Measurements from ENCODE around the gene TMEM94. TPM values are rescaled to one million over a fixed set of nuclear protein-coding genes. Genes with fewer than 3 reads are reported as not detected.
"Not testable (repeated sequence)": the region's sequence is repeated elsewhere in the genome, so short reads cannot be mapped to it uniquely, and the experiment has no call there.

Gene TMEM94
- total and polyA plus RNA-seq, 2 of the 4 experiments (the other 2 are of a cell fraction): 8.4 to 64.7 TPM

- in situ Hi-C loops (cut with MboI; ENCODE audit: low sequenced_read_pairs): no loop called here
- no peak for ATAC-seq (ENCODE audit: low read depth)
- H3K36me3 ChIP-seq (ENCODE audit: control insufficient read depth, insufficient read depth, low read length): no peaks in the 10 kb centered on the region
- intact Hi-C loops (cut with micrococcal nuclease): no loop called here
- peaks cover 19 to 27% of the 10 kb centered on the region in 2 experiments for H3K79me1 ChIP-seq (ENCODE audit: low read depth in 1 of 2, low read length in 2 of 2)
- H3K9me1 ChIP-seq (ENCODE audit: insufficient read depth, low read length): peaks cover 13% of the 10 kb centered on the region
- H4K91ac ChIP-seq (ENCODE audit: insufficient read depth, low read depth, low read length): no peak overlapping the region
- ChIA-PET CTCF (no interaction called here), POLR2A (ENCODE audit: unreplicated experiment) (no interaction called here)
- H3K27ac ChIP-seq (ENCODE audit: insufficient read depth, low read length): no peak overlapping the region
- DNase-seq: no peak
- no peak overlapping the region for H3K56ac ChIP-seq (ENCODE audit: extremely low read depth, insufficient read depth, low read length)
- H4K20me1 ChIP-seq (ENCODE audit: insufficient read depth, low read length): no peaks in the 10 kb centered on the region
- H3K18ac ChIP-seq (ENCODE audit: low read depth, low read length): peak overlapping the region; percentile 1; the same call in 1 of the 2 replicates
- H3K27me3 ChIP-seq (ENCODE audit: control insufficient read depth, insufficient read depth, low read length): no peaks in the 10 kb centered on the region
- H4K8ac ChIP-seq (ENCODE audit: low read depth in 2 of 2, low read length in 2 of 2): peak overlapping the region in 1 of 2 experiments; percentile 16; a peak in 2 of 4 replicates
- BruUV-seq (replicated peaks): no TSS peak
- peak overlapping the region; percentile 18; the same call in 1 of the 2 replicates for H2AK5ac ChIP-seq (ENCODE audit: low read depth, low read length)
- no peak overlapping the region for H3K4me2 ChIP-seq (ENCODE audit: low read depth, low read length)
- no peak overlapping the region for H2AFZ ChIP-seq (replicated peaks; ENCODE audit: low read length, poor library complexity)
- H3K4me1 ChIP-seq (ENCODE audit: control insufficient read depth, insufficient read depth, low read length): peaks cover 3% of the 10 kb centered on the region
- peak overlapping the region; percentile 67 for H3K14ac ChIP-seq (replicated peaks; ENCODE audit: low read depth, low read length)
- H2BK5ac ChIP-seq (ENCODE audit: low read depth, low read length, poor library complexity, severe bottlenecking): peak overlapping the region; percentile 63
- dilution Hi-C loops (cut with HindIII; ENCODE audit: low sequenced_read_pairs, unreplicated experiment): no loop called here
- no peak overlapping the region for H2AK9ac ChIP-seq (replicated peaks; ENCODE audit: low read depth, low read length, poor library complexity)
- H3K9ac ChIP-seq (ENCODE audit: low read depth, low read length): no peak overlapping the region
- no peak overlapping the region for H3K4me3 ChIP-seq (ENCODE audit: insufficient read depth, low read depth, low read length)
- peak overlapping the region; percentile 17; the same call in 1 of the 2 replicates for H2BK20ac ChIP-seq (ENCODE audit: low read depth, low read length)
- H3K23ac ChIP-seq (ENCODE audit: low read depth, low read length): no peak overlapping the region; the same call in 1 of the 2 replicates
- no peaks in the 10 kb centered on the region for H3K9me3 ChIP-seq (ENCODE audit: control insufficient read depth, insufficient read depth, low read length)
- peak overlapping the region; percentile 65; the same call in 1 of the 2 replicates for H2BK120ac ChIP-seq (ENCODE audit: low read depth, low read length)
- H2BK15ac ChIP-seq (ENCODE audit: low read depth, low read length): 0 out of 3 replicates have a peak overlapping the region, but pooled peaks have one; percentile 6
- TF ChIP-seq ELK1 (IDR thresholded peaks at IDR 0.05; ENCODE audit: borderline replicate concordance, low read depth, low read length): no peak
- no peak overlapping the region; the same call in 1 of the 2 replicates for H3K4ac ChIP-seq (ENCODE audit: low read depth, low read length)
- H4K5ac ChIP-seq (ENCODE audit: low read depth, low read length): peak overlapping the region; percentile 1; the same call in 1 of the 2 replicates
These were observed 2.2 kb upstream of the TMEM94 start for GRCh38 chr17:75454193-75454592.

GRCh38 chr17:75454672-75455071 is 1.8 kb upstream of the TMEM94 start:
- in situ Hi-C loops (cut with MboI; ENCODE audit: low sequenced_read_pairs); H2BK20ac ChIP-seq (ENCODE audit: low read depth, low read length); H4K5ac ChIP-seq (ENCODE audit: low read depth, low read length); H2AFZ ChIP-seq (replicated peaks; ENCODE audit: low read length, poor library complexity); intact Hi-C loops (cut with micrococcal nuclease); H3K14ac ChIP-seq (replicated peaks; ENCODE audit: low read depth, low read length); H3K27me3 ChIP-seq (ENCODE audit: control insufficient read depth, insufficient read depth, low read length); H2BK15ac ChIP-seq (ENCODE audit: low read depth, low read length); CTCF ChIA-PET; H2AK9ac ChIP-seq (replicated peaks; ENCODE audit: low read depth, low read length, poor library complexity); dilution Hi-C loops (cut with HindIII; ENCODE audit: low sequenced_read_pairs, unreplicated experiment); H3K4ac ChIP-seq (ENCODE audit: low read depth, low read length); H4K20me1 ChIP-seq (ENCODE audit: insufficient read depth, low read length); H4K91ac ChIP-seq (ENCODE audit: insufficient read depth, low read depth, low read length); H3K36me3 ChIP-seq (ENCODE audit: control insufficient read depth, insufficient read depth, low read length); H2BK120ac ChIP-seq (ENCODE audit: low read depth, low read length); BruUV-seq (replicated peaks); ATAC-seq (ENCODE audit: low read depth); H3K18ac ChIP-seq (ENCODE audit: low read depth, low read length); H3K56ac ChIP-seq (ENCODE audit: extremely low read depth, insufficient read depth, low read length); H3K9me3 ChIP-seq (ENCODE audit: control insufficient read depth, insufficient read depth, low read length); H3K4me3 ChIP-seq (ENCODE audit: insufficient read depth, low read depth, low read length); H3K4me2 ChIP-seq (ENCODE audit: low read depth, low read length); DNase-seq; H3K23ac ChIP-seq (ENCODE audit: low read depth, low read length); H3K9ac ChIP-seq (ENCODE audit: low read depth, low read length); H3K27ac ChIP-seq (ENCODE audit: insufficient read depth, low read length); POLR2A ChIA-PET (ENCODE audit: unreplicated experiment); H3K4me1 ChIP-seq (ENCODE audit: control insufficient read depth, insufficient read depth, low read length): not testable (repeated sequence)
- H4K8ac ChIP-seq (ENCODE audit: low read depth in 2 of 2, low read length in 2 of 2): 0 out of 4 replicates have a peak overlapping the region, but pooled peaks of 1 of the 2 experiments have one; percentile 16
- peaks cover 24 to 32% of the 10 kb centered on the region in 2 experiments for H3K79me1 ChIP-seq (ENCODE audit: low read depth in 1 of 2, low read length in 2 of 2)
- H2BK5ac ChIP-seq (ENCODE audit: low read depth, low read length, poor library complexity, severe bottlenecking): peak overlapping the region; percentile 63
- H2AK5ac ChIP-seq (ENCODE audit: low read depth, low read length): peak overlapping the region; percentile 18; the same call in 1 of the 2 replicates
- WGBS, 2 experiments (ENCODE audit: extremely low coverage in 2 of 2, insufficient read length in 1 of 2): no CpG with 5 or more reads among the region's 3 CpGs
- H3K9me1 ChIP-seq (ENCODE audit: insufficient read depth, low read length): peaks cover 17% of the 10 kb centered on the region

All from IMR-90 (cell line).